WI38 (cell line): ENCODE data around the gene LIN52.

Experiments used
- H3K4me3 ChIP-seq: 2 replicates; pipeline ENCODE4 v1.5.1; 2011; ENCODE audit warnings: low read depth, mild to moderate bottlenecking, control low read depth, low read length
- TF ChIP-seq, protein P1 (sequence below): IDR thresholded peaks from 2 replicates; pipeline ENCODE4 v1.5.1; 2012; ENCODE audit warnings: low read depth, mild to moderate bottlenecking, control low read depth, low read length

LIN52 gene

DNA sequence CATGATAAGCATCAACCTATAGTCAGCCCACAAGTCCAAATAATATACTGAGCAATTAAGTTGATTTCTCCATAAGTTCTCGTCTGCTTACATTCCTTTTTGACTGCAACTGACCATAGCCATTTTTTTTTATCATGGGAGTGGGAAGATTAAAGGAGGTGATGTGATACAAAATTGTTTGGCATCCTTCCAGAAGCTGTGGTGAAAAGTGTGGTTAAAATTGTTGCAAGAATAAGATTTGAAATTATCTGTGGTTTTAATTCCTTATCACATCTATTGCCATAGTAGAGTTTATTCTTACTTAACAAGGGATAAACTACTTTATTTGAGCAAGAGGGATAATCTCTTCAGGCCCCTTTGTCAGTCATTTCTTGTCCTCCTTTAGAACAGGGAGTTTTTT lies 50.7 kb downstream of the LIN52 start:
- no peak overlapping the region for H3K4me3 ChIP-seq
- TF ChIP-seq, protein P1, sequence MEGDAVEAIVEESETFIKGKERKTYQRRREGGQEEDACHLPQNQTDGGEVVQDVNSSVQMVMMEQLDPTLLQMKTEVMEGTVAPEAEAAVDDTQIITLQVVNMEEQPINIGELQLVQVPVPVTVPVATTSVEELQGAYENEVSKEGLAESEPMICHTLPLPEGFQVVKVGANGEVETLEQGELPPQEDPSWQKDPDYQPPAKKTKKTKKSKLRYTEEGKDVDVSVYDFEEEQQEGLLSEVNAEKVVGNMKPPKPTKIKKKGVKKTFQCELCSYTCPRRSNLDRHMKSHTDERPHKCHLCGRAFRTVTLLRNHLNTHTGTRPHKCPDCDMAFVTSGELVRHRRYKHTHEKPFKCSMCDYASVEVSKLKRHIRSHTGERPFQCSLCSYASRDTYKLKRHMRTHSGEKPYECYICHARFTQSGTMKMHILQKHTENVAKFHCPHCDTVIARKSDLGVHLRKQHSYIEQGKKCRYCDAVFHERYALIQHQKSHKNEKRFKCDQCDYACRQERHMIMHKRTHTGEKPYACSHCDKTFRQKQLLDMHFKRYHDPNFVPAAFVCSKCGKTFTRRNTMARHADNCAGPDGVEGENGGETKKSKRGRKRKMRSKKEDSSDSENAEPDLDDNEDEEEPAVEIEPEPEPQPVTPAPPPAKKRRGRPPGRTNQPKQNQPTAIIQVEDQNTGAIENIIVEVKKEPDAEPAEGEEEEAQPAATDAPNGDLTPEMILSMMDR: no peak

DNA sequence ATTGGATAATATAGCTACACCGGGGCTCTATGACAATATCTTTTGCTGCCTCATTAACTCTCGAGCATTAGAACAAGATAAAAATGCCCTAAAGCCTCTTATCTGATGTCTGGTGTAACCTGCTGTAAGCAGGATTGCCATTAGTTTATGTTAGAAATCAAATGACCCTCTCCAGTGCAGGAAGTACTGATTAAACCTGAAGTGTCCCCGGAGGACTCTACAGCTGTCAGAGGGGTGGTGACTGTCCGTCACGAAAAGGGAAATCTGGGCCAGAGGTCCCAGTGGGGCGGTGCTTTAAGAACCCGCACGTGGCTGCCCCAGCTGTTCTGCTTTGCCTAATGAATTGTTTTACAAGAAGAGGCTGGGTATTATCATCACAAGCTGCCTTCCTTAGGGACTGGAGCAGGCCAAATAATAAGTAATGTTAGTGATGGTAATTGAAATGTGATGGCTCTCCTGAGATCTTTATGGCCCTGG lies 55.7 kb downstream of the LIN52 start:
- TF ChIP-seq, protein P1: no peak
- no peak overlapping the region for H3K4me3 ChIP-seq

DNA sequence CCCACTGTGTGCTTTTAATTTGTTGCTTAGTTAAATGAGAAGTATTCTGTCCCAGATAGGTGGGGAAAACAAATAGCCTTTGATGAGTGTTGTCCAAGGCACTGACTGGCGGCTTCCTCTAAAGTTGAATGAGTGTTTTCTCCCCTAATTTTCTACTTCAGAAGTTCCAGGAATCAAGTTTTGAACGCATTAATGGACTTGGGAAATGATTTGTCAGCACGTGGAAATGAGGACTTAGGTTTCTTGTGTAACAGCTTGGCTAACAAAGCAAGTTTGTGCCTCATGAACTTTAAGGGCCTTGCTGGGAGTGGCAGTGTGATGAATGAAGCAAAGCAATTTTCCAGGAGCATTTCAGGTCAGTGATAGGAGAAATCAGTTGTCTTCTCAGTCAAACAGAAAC lies 56.9 kb downstream of the LIN52 start:
- H3K4me3 ChIP-seq: no peak overlapping the region
- TF ChIP-seq, protein P1: no peak

DNA sequence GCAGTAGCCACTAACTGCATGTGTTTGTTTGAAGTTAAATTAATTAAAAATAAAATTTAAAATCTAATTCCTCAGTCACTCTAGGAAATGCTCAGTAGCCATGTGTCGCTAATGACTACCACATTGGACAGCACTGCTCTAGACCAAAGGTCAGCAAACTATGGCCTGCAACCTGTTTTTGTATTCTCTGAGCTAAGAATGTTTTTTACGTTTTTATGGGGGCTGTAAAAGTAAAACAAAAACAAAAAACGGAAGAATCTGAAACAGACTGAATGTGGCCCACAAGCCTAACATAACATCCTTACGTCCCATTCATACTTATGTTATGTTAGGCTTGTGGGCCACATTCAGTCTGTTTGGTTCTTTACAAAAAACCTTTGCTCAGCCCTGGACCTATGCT lies 57.8 kb downstream of the LIN52 start:
- TF ChIP-seq, protein P1: no peak
- H3K4me3 ChIP-seq: no peak overlapping the region

DNA sequence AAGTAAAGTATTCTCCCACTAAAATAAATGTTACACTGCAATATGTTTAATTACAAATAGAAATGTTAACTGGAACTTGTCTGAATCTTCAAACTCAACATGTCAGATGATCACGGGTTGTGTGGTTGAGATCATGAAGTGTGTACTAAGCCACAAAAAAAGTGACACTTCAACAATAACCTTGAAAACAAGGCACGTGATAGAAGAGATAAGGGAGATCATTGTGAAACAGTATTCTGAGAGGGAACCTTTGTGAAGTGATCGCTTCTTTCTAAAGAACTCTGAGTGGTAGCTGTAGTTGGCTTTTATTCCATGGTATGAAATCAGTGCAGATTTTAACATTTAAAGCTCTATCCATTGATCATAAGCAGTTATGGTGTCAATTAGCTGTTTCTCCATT lies 60.0 kb downstream of the LIN52 start:
- H3K4me3 ChIP-seq: no peak overlapping the region
- TF ChIP-seq, protein P1: no peak

DNA sequence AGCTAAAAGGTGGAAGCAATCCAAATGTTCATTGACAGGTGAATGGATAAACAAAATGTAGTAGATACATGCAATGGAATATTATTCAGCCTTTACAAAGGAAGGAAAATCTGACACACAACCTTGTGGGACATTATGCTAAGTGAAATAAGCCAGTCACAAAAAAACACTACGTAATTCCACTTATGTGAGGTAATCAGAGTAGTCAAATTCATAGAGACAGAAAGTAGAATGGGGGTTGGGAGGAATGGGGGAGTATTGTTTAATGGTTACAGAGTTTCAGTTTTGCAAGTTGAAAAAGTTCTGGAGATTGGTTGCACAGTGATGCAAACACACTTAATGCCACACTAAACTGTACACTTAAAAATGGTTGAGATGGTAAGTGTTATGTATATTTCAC lies 62.8 kb downstream of the LIN52 start:
- H3K4me3 ChIP-seq: no peak overlapping the region
- TF ChIP-seq, protein P1: no peak

DNA sequence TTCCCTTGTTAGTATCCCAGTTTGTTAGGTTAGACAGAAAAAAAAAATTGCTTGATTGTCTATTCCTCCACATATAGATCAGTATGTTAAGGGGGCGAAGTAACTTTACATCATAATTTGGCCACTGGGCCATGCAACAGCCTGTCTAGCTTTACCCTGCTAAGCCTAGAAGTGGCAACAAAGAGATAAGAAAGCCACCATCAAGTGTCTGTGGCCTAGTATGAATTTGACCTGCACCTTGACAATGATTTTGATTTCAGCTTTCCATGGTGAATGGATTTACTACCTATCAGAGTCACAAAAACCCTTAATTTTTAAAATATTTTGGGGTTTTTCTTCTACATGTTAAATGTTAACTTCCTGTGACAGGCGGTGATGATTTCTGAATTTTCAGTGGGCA lies 63.9 kb downstream of the LIN52 start:
- no peak overlapping the region for H3K4me3 ChIP-seq
- TF ChIP-seq, protein P1: no peak
